Measurements from ENCODE around the gene NR5A1. TPM values are rescaled to one million over a fixed set of nuclear protein-coding genes. Genes with fewer than 3 reads are reported as not detected.

NR5A1 gene
- total RNA-seq, 2 donors from 2014 or later, result 0.82 TPM; not detected in 1

- DNase-seq, result no peak
- Histone ChIP-seq H3K4me3 (no peak within 1 kb of the TSS), H3K27ac (no peak within 1 kb of the TSS), H3K4me1 (no peaks in the 10 kb centered on the region), H3K9me3 (no peaks in the 10 kb centered on the region), H3K36me3 (no peaks in the 10 kb centered on the region), H3K9ac (ENCODE audit: low read depth in 2 of 2, low read length in 2 of 2) (no peak within 1 kb of the TSS), H3K27me3 (peaks cover 33% of the 10 kb centered on the region)
- TF ChIP-seq, protein P1, sequence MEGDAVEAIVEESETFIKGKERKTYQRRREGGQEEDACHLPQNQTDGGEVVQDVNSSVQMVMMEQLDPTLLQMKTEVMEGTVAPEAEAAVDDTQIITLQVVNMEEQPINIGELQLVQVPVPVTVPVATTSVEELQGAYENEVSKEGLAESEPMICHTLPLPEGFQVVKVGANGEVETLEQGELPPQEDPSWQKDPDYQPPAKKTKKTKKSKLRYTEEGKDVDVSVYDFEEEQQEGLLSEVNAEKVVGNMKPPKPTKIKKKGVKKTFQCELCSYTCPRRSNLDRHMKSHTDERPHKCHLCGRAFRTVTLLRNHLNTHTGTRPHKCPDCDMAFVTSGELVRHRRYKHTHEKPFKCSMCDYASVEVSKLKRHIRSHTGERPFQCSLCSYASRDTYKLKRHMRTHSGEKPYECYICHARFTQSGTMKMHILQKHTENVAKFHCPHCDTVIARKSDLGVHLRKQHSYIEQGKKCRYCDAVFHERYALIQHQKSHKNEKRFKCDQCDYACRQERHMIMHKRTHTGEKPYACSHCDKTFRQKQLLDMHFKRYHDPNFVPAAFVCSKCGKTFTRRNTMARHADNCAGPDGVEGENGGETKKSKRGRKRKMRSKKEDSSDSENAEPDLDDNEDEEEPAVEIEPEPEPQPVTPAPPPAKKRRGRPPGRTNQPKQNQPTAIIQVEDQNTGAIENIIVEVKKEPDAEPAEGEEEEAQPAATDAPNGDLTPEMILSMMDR (IDR thresholded peaks at IDR 0.05), result no peak
- intact Hi-C loops (cut with DNase I), result no loop called here
These were observed 56.8 kb downstream of the NR5A1 start, which contains the start of gene ADGRD2 for GRCh38 chr9:124450241-124450924. Gene ADGRD2 (plus strand): TSS chr9:124450451. CDS start chr9:124451667, 1,216 bp downstream.

DNA sequence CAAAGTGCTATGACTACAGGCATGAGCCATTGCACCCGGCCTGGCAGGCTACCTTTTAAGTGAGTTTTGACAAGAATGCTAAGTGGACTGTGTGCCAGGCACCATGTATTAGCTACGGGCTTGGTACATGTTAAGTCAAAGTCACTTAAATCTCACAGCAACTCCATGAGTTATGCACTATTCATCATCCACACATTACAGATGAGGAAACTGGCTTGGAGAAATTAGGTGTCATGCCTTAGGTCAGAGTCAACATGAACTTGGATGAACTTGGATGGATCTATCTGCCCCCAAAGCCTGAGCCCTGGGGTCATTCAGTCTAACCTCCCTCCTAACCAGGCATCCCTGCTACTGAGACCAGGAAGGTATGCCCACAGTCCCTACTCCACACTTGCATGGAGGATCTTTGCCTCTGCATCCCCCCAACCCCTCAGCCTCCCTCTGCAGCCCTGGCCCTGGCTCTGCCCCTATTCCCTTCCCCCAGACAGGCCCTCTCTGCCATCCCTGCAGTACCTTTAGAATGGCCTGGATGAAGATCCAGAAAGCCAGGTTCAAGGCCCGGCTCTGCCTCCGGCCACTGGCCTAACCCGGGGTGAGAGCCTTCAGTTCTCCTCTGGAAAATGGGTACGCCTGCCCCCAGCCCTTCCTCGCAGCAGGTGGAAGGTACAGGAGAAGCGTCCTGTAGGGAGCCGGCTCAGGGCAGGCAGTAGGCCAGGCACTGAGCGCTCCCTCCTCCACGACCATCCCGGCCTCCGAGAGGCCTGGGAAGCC, 57.6 kb downstream of the NR5A1 start:
- no peak overlapping the region for H3K4me3 ChIP-seq
- H3K9me3 ChIP-seq, result no peaks in the 10 kb centered on the region
- TF ChIP-seq, protein P1 (IDR thresholded peaks at IDR 0.05), result no peak
- no peak overlapping the region for H3K9ac ChIP-seq (ENCODE audit: low read depth in 2 of 2, low read length in 2 of 2)
- intact Hi-C loops (cut with DNase I), result no loop called here
- H3K27me3 ChIP-seq, result peaks cover 33% of the 10 kb centered on the region
- no peaks in the 10 kb centered on the region for H3K4me1 ChIP-seq
- no peak overlapping the region for H3K27ac ChIP-seq
- H3K36me3 ChIP-seq, result no peaks in the 10 kb centered on the region
- DNase-seq, result no peak

DNA sequence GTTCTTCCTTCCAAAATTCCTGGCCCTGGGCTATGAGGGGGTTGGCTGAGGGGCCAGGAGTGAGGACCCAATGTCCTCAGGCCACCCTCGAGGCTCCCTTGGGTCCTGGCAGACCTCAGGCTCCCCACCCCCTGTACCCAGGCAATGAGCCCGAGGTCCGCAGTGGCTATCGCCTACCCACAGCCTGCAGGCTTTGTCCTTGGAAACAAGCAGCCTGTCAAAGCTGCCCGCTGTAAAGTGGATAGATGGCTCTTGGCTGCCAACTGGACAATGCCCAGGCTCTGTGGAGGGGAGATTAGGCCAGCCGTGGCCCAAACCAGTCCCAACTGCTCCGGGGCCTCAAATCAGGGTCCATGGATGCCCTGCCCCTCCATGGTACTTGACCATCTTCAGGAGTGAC, 59.2 kb downstream of the NR5A1 start:
- TF ChIP-seq, protein P1 (IDR thresholded peaks at IDR 0.05), result no peak
- Histone ChIP-seq H3K27ac (no peak overlapping the region), H3K9ac (ENCODE audit: low read depth in 2 of 2, low read length in 2 of 2) (no peak overlapping the region), H3K4me3 (no peak overlapping the region), H3K36me3 (no peaks in the 10 kb centered on the region), H3K27me3 (peaks cover 28% of the 10 kb centered on the region), H3K4me1 (no peaks in the 10 kb centered on the region), H3K9me3 (no peaks in the 10 kb centered on the region)
- intact Hi-C loops (cut with DNase I), result no loop called here
- no peak for DNase-seq

GRCh38 chr9:124447297-124447661, 59.9 kb downstream of the NR5A1 start:
- Histone ChIP-seq H3K9me3 (no peaks in the 10 kb centered on the region), H3K4me1 (no peaks in the 10 kb centered on the region), H3K27me3 (peaks cover 23% of the 10 kb centered on the region), H3K36me3 (no peaks in the 10 kb centered on the region), H3K9ac (ENCODE audit: low read depth in 2 of 2, low read length in 2 of 2) (peak overlapping the region in 1 of 2 donors; percentile 24), H3K4me3 (no peak overlapping the region), H3K27ac (no peak overlapping the region)
- intact Hi-C loops (cut with DNase I), result no loop called here
- TF ChIP-seq, protein P1 (IDR thresholded peaks at IDR 0.05), result no peak
- DNase-seq, result no peak

DNA sequence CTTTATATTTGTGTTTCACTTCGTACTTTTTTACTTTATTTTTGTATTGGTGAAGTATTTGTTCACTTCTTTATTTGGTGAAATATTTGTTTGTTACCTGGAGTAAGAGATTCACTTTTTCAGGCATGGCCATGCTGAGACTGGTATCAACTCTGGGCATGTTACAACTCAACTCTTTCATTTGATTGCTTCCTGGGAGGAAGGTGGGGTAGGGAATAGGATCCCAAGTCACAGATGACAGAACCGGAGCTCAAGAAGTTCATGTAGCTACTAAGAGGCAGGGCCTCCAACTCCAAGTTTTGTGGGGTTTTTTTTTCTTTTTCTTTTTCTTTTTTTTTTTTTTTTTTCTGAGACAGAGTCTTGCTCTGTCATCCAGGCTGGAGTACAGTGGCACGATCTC, 63.0 kb downstream of the NR5A1 start:
- H3K27me3 ChIP-seq, result no peaks in the 10 kb centered on the region
- H3K27ac ChIP-seq, result no peak overlapping the region
- intact Hi-C loops (cut with DNase I), result no loop called here
- no peaks in the 10 kb centered on the region for H3K9me3 ChIP-seq
- no peaks in the 10 kb centered on the region for H3K36me3 ChIP-seq
- H3K4me3 ChIP-seq, result no peak overlapping the region
- TF ChIP-seq, protein P1 (IDR thresholded peaks at IDR 0.05), result no peak
- no peak overlapping the region for H3K9ac ChIP-seq (ENCODE audit: low read depth in 2 of 2, low read length in 2 of 2)
- H3K4me1 ChIP-seq, result no peaks in the 10 kb centered on the region
- no peak for DNase-seq

All from colonic mucosa (tissue), 4 donors.